C4-2B (cell line): ENCODE data around the gene ELMO1.

Experiments
- H3K27ac ChIP-seq: fragments of 450-650 bp; 2 replicates; pipeline ENCODE4 v1.5.1; 2017
- CTCF ChIP-seq: fragments of 450-650 bp; conservative IDR thresholded peaks from 2 replicates; pipeline ENCODE4 v1.5.1; 2017; ENCODE audit warnings: mild to moderate bottlenecking
- ZFX ChIP-seq: fragments of 450-650 bp; IDR thresholded peaks from 2 replicates; pipeline ENCODE4 v1.6.1; 2017

The ELMO1 gene

GRCh38 chr7:36895192-36895591 is 553.5 kb downstream of the ELMO1 start:
- TF ChIP-seq CTCF (no peak), ZFX (no peak)
- no peak overlapping the region for H3K27ac ChIP-seq

GRCh38 chr7:36894190-36894589 is 554.5 kb downstream of the ELMO1 start:
- H3K27ac ChIP-seq: no peak overlapping the region

GRCh38 chr7:36889182-36889581 is 559.5 kb downstream of the ELMO1 start:
- TF ChIP-seq CTCF (no peak), ZFX (no peak)
- H3K27ac ChIP-seq: no peak overlapping the region

More at GRCh38 chr7:36894190-36894589, 554.5 kb downstream of the ELMO1 start:
- TF ChIP-seq CTCF (no peak), ZFX (no peak)

- TF ChIP-seq CTCF: no peak
- no peak for TF ChIP-seq ZFX
- no peak overlapping the region for H3K27ac ChIP-seq
These were observed 560.7 kb downstream of the ELMO1 start for GRCh38 chr7:36887969-36888368.

GRCh38 chr7:36887233-36887632 is 561.4 kb downstream of the ELMO1 start:
- TF ChIP-seq CTCF (no peak), ZFX (no peak)
- no peak overlapping the region for H3K27ac ChIP-seq

GRCh38 chr7:36884910-36885309 is 563.8 kb downstream of the ELMO1 start:
- TF ChIP-seq ZFX: no peak
- no peak for TF ChIP-seq CTCF
- no peak overlapping the region for H3K27ac ChIP-seq

- TF ChIP-seq ZFX (no peak), CTCF (no peak)
- no peak overlapping the region for H3K27ac ChIP-seq
These were observed 564.3 kb downstream of the ELMO1 start for GRCh38 chr7:36884351-36884750.
